Sciatic nerve (tissue), 2 donors: ENCODE data around the gene TPO. TPM values are rescaled to one million over a fixed set of nuclear protein-coding genes. Genes with fewer than 3 reads are reported as not detected.
A peak's percentile ranks its signal among the peaks of the same experiment; 100 is the strongest.
"Not testable (repeated sequence)": the region's sequence is repeated elsewhere in the genome, so short reads cannot be mapped to it uniquely, and the experiment has no call there.

Experiments
- ATAC-seq: fragments of 200-7000 bp; cut with Tn5 transposase; one replicate; pipeline ENCODE4 v1.9.1; 2020; ENCODE audit warnings: mild to moderate bottlenecking, moderate library complexity
- DNase-seq: peaks from one replicate; pipeline ENCODE4 v3.0.0-alpha.2; 2020; ENCODE audit warnings: low spot score
- intact Hi-C: fragments of 100-400 bp; cut with DNase I; formaldehyde crosslinking; loops from one replicate; pipeline ENCODE4 v1.14.2; 2022
- total RNA-seq: library from RNA; stranded (reverse); fragmentation: NEBNext Ultra II Directional; extraction: Animal tissue kit (Norgen Biotek cat#: 25700); gene quantifications from one replicate; pipeline ENCODE4 v1.2.1, GENCODE V29; 2021
- donor health status: DM: no; HTN: no; CAD: no.
- donor health status: DM: no; HTN: no; CAD: no.

The TPO gene
- total RNA-seq, 1 donor from 2014 or later, result 4.5 TPM

GRCh38 chr2:1478311-1479305 is 65.3 kb downstream of the TPO start:
- DNase-seq, result peak; percentile 47
- intact Hi-C loops, result no loop called here
- no peak for ATAC-seq

- peak; percentile 12 for DNase-seq
- intact Hi-C loops, result no loop called here
- no peak for ATAC-seq
These were observed 66.1 kb downstream of the TPO start for GRCh38 chr2:1479346-1479745.

GRCh38 chr2:1480671-1481076 is 67.4 kb downstream of the TPO start:
- intact Hi-C loops, result no loop called here
- no peak for DNase-seq

GRCh38 chr2:1481406-1482252 is 68.4 kb downstream of the TPO start:
- DNase-seq (no peak), ATAC-seq (no peak)
- intact Hi-C loops, result no loop called here

More at GRCh38 chr2:1480671-1481076, 67.4 kb downstream of the TPO start:
- ATAC-seq, result peak; percentile 90

- intact Hi-C loops, result no loop called here
- ATAC-seq (no peak), DNase-seq (peak; percentile 25)
These were observed 69.0 kb downstream of the TPO start for GRCh38 chr2:1482253-1482675.

GRCh38 chr2:1482981-1483380 is 69.7 kb downstream of the TPO start:
- ATAC-seq, result no peak
- intact Hi-C loops, result no loop called here
- no peak for DNase-seq

- intact Hi-C loops, result no loop called here
- DNase-seq, result peak; percentile 6
These were observed 70.3 kb downstream of the TPO start for GRCh38 chr2:1483551-1483950.

GRCh38 chr2:1484131-1484884 is 71.0 kb downstream of the TPO start:
- ATAC-seq, result no peak
- intact Hi-C loops, result no loop called here

More at GRCh38 chr2:1483551-1483950, 70.3 kb downstream of the TPO start:
- no peak for ATAC-seq

GRCh38 chr2:1486670-1487069 is 73.4 kb downstream of the TPO start:
- intact Hi-C loops, result no loop called here
- DNase-seq, result no peak
- ATAC-seq, result no peak

More at GRCh38 chr2:1484131-1484884, 71.0 kb downstream of the TPO start:
- DNase-seq, result peak; percentile 53

- DNase-seq, result peak; percentile 39
- intact Hi-C loops, result no loop called here
- ATAC-seq, result no peak
These were observed 74.5 kb downstream of the TPO start for GRCh38 chr2:1487758-1488157.

- peak; percentile 36 for DNase-seq
- intact Hi-C loops, result no loop called here
- peak; percentile 50 for ATAC-seq
These were observed 75.0 kb downstream of the TPO start for GRCh38 chr2:1488181-1488671.

GRCh38 chr2:1488851-1489250 is 75.6 kb downstream of the TPO start:
- ATAC-seq, result peak; percentile 48
- intact Hi-C loops, result no loop called here
- peak; percentile 15 for DNase-seq

- DNase-seq (peak; percentile 25), ATAC-seq (no peak)
- intact Hi-C loops, result no loop called here
These were observed 76.2 kb downstream of the TPO start for GRCh38 chr2:1489486-1489885.

GRCh38 chr2:1490381-1490780 is 77.1 kb downstream of the TPO start:
- ATAC-seq, intact Hi-C loops: not testable (repeated sequence)
- DNase-seq, result peak; percentile 44

- no peak for ATAC-seq
- intact Hi-C loops, result no loop called here
- DNase-seq, result peak; percentile 35
These were observed 78.5 kb downstream of the TPO start for GRCh38 chr2:1491751-1492150.

- ATAC-seq, intact Hi-C loops: not testable (repeated sequence)
- peak; percentile 22 for DNase-seq
These were observed 79.0 kb downstream of the TPO start for GRCh38 chr2:1492231-1492630.

GRCh38 chr2:1492711-1493430 is 79.6 kb downstream of the TPO start:
- ATAC-seq (no peak), DNase-seq (peak; percentile 32)
- intact Hi-C loops, result no loop called here
